Measurements from ENCODE around the gene OR10H5.
"Not testable (repeated sequence)": the region's sequence is repeated elsewhere in the genome, so short reads cannot be mapped to it uniquely, and the experiment has no call there.

DNA sequence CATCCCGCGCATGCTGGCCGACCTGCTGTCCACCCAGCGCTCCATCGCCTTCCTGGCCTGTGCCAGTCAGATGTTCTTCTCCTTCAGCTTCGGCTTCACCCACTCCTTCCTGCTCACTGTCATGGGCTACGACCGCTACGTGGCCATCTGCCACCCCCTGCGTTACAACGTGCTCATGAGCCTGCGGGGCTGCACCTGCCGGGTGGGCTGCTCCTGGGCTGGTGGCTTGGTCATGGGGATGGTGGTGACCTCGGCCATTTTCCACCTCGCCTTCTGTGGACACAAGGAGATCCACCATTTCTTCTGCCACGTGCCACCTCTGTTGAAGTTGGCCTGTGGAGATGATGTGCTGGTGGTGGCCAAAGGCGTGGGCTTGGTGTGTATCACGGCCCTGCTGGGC is 6.8 kb downstream of the OR10H5 start:
- TF ChIP-seq, protein P1, sequence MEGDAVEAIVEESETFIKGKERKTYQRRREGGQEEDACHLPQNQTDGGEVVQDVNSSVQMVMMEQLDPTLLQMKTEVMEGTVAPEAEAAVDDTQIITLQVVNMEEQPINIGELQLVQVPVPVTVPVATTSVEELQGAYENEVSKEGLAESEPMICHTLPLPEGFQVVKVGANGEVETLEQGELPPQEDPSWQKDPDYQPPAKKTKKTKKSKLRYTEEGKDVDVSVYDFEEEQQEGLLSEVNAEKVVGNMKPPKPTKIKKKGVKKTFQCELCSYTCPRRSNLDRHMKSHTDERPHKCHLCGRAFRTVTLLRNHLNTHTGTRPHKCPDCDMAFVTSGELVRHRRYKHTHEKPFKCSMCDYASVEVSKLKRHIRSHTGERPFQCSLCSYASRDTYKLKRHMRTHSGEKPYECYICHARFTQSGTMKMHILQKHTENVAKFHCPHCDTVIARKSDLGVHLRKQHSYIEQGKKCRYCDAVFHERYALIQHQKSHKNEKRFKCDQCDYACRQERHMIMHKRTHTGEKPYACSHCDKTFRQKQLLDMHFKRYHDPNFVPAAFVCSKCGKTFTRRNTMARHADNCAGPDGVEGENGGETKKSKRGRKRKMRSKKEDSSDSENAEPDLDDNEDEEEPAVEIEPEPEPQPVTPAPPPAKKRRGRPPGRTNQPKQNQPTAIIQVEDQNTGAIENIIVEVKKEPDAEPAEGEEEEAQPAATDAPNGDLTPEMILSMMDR (IDR thresholded peaks at IDR 0.05): not testable (repeated sequence)
- not testable (repeated sequence) for TF ChIP-seq POLR2A, EP300, POLR2AphosphoS5 (IDR thresholded peaks at IDR 0.05)
